ENCODE data around the gene C14orf180.

Gene C14orf180

DNA sequence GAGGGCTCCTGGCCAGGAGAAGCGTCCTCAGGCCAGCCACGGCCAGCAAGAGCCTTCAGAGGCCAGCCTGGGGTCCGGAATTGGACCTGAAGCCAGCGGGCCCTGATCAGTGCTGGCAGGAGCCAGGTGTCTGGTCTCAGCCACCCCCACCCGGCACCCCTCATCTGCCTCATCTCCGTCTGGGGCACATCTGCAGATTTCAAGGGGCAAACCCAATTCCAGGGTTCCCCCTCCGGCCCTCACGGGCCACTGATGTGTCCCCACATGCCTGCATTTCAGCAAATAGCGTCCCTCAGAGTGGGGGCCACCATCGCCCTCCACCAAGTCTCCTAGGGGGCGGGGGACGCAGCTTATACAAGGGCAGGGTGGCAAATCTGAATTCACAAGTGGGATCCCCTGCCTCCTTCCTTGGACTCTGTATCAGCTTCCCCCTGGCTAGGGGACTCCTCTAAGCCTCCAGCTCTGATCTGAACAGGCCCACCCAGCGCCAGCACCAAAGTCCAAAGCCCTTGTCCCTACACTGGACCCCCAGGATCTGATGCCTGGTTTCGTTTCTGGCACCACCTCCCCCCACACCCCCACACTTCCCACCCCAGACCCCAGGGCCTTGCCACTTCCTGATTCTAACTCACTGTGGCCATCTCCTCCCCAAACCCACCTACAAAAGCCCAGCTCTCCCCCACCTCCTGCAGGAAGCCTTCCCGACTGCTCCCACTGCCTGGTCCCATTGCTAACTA is 14.9 kb downstream of the C14orf180 start:
- peak; percentile 13 for DNase-seq

GRCh38 chr14:104595116-104595675 is 15.6 kb downstream of the C14orf180 start:
- peak; percentile 23 for DNase-seq

DNA sequence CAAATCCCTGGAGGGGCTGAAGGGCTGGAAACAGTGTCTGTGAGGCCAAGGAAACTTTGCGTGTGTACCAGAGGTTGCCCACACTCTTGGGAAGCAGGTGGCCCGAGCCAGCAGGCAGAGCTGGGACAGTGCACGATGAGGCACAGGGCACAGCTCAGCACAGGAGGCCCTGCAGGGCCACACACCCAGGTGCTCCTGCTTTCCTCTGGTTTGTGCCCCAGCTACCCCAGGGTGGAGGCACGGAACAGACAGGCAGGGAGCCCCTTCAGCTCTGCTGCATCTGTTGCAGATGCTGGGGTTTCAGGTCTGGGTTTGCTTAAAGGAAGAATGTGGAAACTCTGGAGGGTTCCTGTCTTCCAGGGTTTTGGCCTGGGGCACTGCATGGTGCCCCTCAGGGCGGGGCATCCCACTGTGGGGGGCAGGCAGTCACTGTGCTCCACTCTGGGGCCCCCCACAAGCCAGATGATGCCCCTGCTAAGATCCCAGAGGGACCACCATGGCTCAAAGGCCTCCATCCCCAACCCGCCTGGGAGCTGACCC is 16.4 kb downstream of the C14orf180 start:
- DNase-seq = peak; percentile 19

DNA sequence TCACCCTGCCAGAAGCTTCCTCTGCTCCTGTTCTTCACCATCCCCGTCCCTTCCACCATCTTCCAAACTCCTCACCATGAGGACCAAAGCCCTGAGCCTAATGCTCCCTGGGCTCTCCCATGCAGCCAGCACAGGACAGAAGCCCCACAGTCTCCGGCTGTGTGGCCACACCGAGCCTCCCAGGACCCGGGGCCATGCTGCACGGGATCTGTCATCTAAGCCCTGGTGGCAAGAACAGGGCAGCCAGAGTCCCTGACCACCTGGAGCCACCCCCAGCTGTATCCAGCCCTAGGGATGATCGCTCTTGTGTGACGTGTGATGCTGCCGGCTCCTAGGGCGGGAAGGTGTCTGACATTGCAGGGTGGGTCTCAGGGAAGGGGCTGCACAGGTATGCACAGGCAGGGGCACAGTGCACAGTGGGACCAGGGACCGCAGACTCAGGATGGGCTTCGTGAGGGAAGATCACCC is 16.9 kb downstream of the C14orf180 start:
- peak; percentile 15 for DNase-seq

DNA sequence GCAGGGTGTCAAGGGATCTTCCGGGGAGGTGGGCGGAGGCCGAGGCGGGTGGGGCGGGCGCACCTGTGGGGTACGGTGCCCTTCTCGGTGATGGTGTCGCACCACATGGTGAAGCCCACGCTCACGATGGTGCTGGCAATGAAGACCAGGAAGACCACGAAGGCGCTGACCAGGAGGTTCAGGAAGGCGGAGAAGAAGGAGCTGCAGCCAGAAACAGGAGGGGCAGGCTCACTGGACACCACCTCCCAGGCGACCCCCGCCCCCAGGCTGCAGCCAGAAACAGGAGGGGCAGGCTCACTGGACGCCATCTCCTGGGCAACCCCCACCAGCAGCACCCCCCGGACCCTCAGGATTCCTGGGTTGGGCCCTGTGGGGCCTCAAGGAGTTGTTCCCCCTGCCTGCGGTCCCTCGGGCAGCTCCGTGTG is 17.4 kb downstream of the C14orf180 start:
- DNase-seq = no peak

- DNase-seq = no peak
Measured at GRCh38 chr14:104597576-104597975, 18.0 kb downstream of the C14orf180 start.

DNA sequence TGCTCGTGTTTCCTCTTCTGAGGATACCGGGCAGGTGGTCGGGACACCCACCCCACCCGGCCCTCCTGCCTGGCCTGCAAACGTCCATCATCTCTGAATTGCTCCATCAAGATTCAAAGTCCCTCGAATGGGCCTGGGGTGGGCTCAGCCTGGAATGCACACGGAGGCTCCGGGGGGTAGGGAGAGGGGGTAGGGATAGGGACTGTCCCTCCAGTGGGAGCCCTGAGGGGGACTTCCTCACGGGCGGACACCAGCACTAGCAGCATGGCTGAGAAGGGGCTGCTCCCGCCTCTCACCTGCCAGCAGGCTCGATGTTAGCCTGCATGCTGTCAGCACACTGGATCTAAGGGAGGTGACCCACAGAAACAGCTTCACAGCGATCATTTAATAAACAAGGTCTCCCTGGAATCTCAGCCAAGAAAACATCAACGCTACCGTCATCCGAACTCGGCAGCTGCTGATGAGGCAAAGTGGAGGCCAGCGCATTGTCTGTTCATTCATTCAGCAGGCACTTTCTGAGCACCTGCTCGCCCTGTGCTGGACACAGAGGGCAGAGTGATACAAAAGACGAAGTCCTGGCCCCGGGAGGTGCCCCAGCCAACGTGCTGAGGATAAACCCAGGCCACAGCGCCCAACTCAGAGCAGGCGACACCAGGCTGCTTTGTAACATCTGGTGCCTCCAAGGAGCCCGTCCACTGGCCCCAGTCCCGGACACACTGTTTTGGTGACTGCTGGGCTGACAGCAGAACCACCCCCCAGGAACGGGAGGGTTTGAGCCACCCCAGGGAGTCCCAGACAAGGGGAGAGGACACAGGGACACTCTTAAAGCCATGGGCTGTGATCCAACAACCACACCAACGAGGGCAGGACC is 18.7 kb downstream of the C14orf180 start:
- peak; percentile 29 for DNase-seq

DNA sequence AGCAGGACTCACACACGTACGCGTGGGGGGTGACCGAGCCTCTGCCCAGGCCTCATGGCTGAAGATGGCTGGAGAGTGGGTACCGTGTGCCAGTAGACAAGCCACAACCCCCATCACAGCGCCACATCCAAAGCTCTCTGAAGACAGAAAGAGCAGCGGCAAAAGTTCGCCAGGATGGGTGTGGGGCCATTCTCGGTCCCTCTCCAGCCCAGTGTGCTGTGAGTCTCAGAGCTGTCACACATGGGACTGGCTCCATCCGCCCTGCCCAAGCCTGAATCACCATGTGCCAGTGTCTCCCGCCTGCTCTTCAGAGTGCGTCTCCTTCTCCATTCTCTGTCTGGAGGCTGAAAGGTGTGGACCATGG is 19.3 kb downstream of the C14orf180 start:
- peak; percentile 22 for DNase-seq

GRCh38 chr14:104599446-104599845 is 19.9 kb downstream of the C14orf180 start:
- no peak for DNase-seq

- peak; percentile 74 for DNase-seq
Measured at GRCh38 chr14:104600141-104600643, 20.6 kb downstream of the C14orf180 start.

DNA sequence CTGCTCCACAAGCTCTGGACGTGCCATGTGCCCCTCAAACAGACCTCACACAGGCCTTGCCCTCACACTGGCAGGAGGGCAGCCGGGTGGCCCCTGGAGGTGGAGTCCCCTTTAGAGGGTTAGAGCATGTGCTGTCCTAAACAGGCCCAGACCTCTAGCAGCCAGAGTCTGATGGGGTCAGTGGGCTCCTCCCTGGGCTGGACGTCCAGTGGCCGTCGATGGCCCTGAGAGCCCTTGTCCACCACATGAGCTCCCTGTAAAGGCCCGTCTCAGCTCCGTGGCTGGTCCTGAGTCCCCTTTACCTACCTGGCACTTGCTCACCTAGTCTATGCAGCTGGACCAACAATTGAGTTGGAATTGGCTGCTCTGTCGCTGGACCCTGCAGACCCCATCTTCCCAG is 21.2 kb downstream of the C14orf180 start:
- no peak for DNase-seq

- DNase-seq = no peak
Measured at GRCh38 chr14:104601786-104602185, 22.2 kb downstream of the C14orf180 start.

- no peak for DNase-seq
Measured at GRCh38 chr14:104602315-104602932, 22.9 kb downstream of the C14orf180 start.

- no peak for DNase-seq
Measured at GRCh38 chr14:104602933-104603325, 23.4 kb downstream of the C14orf180 start.

DNA sequence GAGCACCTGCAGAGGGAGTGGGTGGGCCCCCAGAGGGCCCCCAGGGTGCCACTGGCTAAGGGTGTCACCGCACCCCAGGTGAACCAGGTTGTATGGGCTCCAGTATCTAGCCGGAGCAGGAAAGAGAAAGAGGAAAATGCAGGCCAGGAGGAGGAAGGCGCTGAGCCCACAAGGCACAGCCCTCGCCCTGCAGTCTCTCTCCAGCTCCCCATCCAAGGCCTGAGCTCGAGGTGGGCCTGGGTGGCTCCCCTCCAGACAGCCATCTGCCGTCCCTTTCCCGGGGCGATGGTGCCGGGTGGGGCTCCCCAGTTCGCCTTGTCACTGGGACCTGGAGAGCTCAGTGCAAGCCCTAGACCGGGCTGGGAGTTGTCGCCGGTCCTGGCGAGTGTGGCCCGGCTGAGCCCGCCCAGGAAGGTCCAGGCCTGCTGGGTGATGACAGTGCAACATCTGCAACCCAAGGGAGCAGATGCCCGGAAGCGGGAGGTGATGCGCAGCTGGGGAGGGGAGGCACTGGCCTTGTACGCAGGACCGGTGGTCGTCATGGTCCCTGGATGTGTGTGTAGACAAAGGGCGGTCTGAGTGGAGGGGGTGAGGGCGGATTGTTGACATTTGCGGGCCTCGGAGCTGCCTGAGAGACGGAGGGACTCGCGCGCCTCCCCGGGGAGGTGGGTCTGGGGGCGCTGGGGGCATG is 24.3 kb downstream of the C14orf180 start:
- DNase-seq = no peak

GRCh38 chr14:104604458-104605449 is 25.2 kb downstream of the C14orf180 start, which contains the start of gene TMEM179:
Gene TMEM179, minus strand, starts transcription at chr14:104604772. Its CDS starts 31 bp downstream, at chr14:104604741.
- no peak for DNase-seq

GRCh38 chr14:104609666-104610065 is 30.1 kb downstream of the C14orf180 start:
- no peak for DNase-seq

DNA sequence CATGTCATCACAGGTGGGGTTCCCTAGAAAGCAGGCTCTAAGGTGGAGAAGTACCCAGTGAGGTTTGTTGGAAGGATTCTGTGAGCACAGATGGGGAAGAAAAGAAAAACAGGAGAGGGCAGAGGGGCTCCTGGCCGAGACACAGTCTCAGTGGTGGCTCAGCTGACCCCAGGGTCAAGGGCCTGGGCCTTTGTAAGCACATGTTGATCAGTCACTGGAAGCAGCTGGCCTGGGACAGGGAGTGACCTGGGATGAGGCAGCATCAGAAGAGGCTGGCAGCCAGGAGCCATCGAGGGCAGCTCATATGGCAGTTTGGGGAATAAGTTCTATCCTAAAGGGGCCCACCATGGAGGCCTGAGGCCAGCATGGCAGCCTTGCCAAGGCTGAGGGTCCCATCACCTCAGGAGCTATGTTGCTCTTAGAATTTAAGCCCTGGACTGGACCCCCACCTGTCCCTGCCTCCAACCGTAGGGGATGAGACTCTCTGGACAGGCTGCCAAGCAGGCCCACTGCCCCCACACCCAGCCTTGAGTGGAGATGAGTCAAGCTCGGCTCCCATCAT is 31.3 kb downstream of the C14orf180 start:
- DNase-seq = no peak

GRCh38 chr14:104611881-104612280 is 32.3 kb downstream of the C14orf180 start:
- DNase-seq = no peak

GRCh38 chr14:104614126-104614812 is 34.7 kb downstream of the C14orf180 start:
- DNase-seq = no peak

Measured in left hindlimb (tissue), 1 donor.